ENCODE data around the gene PLEKHN1.

The PLEKHN1 gene

DNA sequence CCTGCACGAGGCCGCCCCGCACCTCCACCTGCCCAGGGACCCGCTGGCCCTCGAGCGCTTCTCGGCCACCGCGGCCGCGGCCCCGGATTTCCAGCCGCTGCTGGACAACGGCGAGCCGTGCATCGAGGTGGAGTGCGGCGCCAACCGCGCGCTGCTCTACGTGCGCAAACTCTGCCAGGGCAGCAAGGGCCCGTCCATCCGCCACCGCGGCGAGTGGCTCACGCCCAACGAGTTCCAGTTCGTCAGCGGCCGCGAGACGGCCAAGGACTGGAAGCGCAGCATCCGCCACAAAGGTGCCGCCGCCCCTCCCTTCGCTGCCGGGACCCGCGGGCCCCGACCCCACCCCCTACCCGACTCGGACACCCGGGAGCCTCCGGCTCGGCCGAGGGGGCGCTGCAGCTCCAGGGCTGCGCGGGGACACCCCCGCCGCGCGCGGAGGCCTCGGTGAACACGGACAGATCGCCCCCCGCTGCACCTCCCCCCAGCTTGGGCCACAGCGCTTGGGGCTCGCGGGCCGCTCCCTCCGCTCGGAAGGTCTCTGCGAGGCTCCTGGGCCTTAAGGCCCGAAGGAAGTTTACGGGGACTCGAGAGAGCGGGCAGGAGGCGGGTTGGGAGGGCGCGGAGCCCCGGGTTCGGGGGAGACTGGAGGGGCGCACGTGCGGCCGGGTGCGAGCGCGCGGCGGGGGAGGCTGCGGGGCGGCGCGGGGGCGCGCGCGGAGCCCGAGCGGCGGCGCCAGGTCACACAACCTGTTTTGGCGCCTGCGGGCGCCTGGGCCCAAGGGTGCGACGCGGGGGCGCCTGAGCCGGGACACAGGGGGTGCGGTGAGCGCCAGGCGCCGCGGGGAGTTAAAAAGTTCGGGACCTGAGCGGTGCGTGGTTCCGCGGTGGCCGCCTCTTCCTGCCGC lies 41.4 kb upstream of the PLEKHN1 start:
- peaks cover 0 to 76% (median 20%) of the 10 kb centered on the region in 5 experiments for H3K27me3 ChIP-seq (replicated peaks in 2 of 5; ENCODE audit: control insufficient read depth in 4 of 5, insufficient read depth in 5 of 5, low read length in 4 of 5)
- WGBS (ENCODE audit: insufficient coverage): under 1% methylated on average over 105 of the region's 120 CpGs
- H3K9me3 ChIP-seq (ENCODE audit: control extremely low read depth in 1 of 5, control insufficient read depth in 4 of 5, insufficient read depth in 2 of 5, low read depth in 1 of 5, low read length in 4 of 5): no peaks in the 10 kb centered on the region
- DNase-seq: peak in 1 of 3 donors; percentile 47
- POLR2A ChIA-PET: interaction anchor here (0.6 kb wide), 1 partner anchor 19 kb away, joined by 3 read pairs; no protein-coding TSS in a partner anchor
- peaks cover 0 to 59% (median 51%) of the 10 kb centered on the region in 4 experiments for H3K4me1 ChIP-seq (ENCODE audit: control extremely low read depth in 1 of 4, control insufficient read depth in 4 of 4, insufficient read depth in 4 of 4, low read length in 3 of 4)
- H3K36me3 ChIP-seq (ENCODE audit: control insufficient read depth in 4 of 4, insufficient read depth in 4 of 4, low read length in 3 of 4): no peaks in the 10 kb centered on the region
- H3K4me3 ChIP-seq (ENCODE audit: control insufficient read depth in 1 of 7, extremely low read depth in 1 of 7, insufficient read depth in 4 of 7, low read depth in 2 of 7, low read length in 6 of 7): peak overlapping the region in 6 of 7 experiments; percentile 23 to 71 (median 57)
- CTCF ChIA-PET: interaction anchor here (3.3 kb wide), 1 partner anchor 20 kb away, joined by 15 read pairs; no protein-coding TSS in a partner anchor
- H3K27ac ChIP-seq (ENCODE audit: insufficient read depth in 1 of 2, low read depth in 1 of 2, low read length in 2 of 2, poor library complexity in 1 of 2, severe bottlenecking in 2 of 2): no peak overlapping the region

DNA sequence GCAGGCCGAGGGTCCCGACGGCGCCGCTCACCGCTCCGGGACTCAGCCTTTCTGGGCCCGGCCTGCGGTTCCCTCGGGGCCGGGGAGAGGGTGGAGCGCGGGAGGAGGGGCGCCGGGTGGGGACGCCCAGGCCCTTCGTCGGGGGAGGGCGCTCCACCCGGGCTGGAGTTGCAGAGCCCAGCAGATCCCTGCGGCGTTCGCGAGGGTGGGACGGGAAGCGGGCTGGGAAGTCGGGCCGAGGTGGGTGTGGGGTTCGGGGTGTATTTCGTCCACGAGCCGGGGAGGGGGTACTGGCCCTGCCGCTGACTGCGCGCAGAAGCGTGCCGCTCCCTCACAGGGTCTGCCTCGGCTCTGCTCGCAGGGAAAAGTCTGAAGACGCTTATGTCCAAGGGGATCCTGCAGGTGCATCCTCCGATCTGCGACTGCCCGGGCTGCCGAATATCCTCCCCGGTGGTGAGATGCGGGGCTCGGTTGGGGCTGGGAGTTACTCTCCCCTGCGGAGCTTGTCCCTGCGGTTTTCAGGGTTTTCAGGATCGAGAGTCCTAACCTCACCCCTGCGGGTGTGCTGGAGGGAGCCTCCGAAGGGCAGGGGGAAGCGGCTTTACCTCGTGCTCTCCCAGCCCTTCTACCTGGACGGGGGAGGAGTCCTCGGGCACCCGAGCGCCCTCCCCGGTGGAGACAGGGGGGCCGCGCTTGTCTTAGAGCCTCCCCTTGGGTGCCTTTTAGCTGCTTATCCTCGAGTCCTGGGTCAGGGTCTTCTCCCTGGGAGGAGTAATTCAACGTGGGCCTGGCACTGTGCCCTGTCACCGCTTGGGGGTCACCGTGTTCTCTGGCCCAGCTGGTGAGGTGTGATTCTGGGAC lies 40.5 kb upstream of the PLEKHN1 start:
- Histone ChIP-seq H3K4me1 (ENCODE audit: control extremely low read depth in 1 of 4, control insufficient read depth in 4 of 4, insufficient read depth in 4 of 4, low read length in 3 of 4) (peaks cover 0 to 50% (median 43%) of the 10 kb centered on the region in 4 experiments), H3K4me3 (ENCODE audit: control insufficient read depth in 1 of 7, extremely low read depth in 1 of 7, insufficient read depth in 4 of 7, low read depth in 2 of 7, low read length in 6 of 7) (peak overlapping the region in 3 of 7 experiments; percentile 28 to 71 (median 53)), H3K9me3 (ENCODE audit: control extremely low read depth in 1 of 5, control insufficient read depth in 4 of 5, insufficient read depth in 2 of 5, low read depth in 1 of 5, low read length in 4 of 5) (no peaks in the 10 kb centered on the region), H3K36me3 (ENCODE audit: control insufficient read depth in 4 of 4, insufficient read depth in 4 of 4, low read length in 3 of 4) (no peaks in the 10 kb centered on the region), H3K27ac (ENCODE audit: insufficient read depth in 1 of 2, low read depth in 1 of 2, low read length in 2 of 2, poor library complexity in 1 of 2, severe bottlenecking in 2 of 2) (no peak overlapping the region), H3K27me3 (replicated peaks in 2 of 5; ENCODE audit: control insufficient read depth in 4 of 5, insufficient read depth in 5 of 5, low read length in 4 of 5) (peaks cover 0 to 73% (median 20%) of the 10 kb centered on the region in 5 experiments)
- WGBS (ENCODE audit: insufficient coverage): 7% methylated on average over 50 of the region's 65 CpGs
- POLR2A ChIA-PET: no interaction called here
- DNase-seq: peak in 1 of 3 donors; percentile 48
- CTCF ChIA-PET: interaction anchor here (1.0 to 1.6 kb wide), 3 partner anchors 11 to 28 kb away, joined by 3 to 8 read pairs (median 3); no protein-coding TSS in a partner anchor

DNA sequence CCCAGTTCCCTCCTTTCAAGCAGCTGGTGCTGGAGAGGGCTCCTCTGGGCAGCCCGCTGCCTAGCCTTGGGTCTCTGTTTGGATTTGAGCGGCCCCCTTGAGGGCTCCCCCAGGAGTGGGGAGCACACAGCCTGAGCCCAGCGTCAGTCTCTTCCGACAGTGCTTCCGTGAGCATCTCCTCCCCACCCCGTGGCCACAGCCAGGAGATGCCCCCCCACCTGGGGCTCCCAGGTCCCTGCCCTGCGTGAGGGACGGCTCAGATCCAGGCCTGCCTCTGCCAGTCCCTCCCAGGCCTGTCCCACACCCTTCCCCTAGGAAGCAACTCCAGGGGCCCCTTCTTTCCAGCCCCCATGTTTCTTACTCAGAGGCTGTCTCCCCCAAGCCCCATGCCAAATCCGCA lies 39.0 kb upstream of the PLEKHN1 start:
- Histone ChIP-seq H3K9me3 (ENCODE audit: control extremely low read depth in 1 of 5, control insufficient read depth in 4 of 5, insufficient read depth in 2 of 5, low read depth in 1 of 5, low read length in 4 of 5) (no peaks in the 10 kb centered on the region), H3K27ac (ENCODE audit: insufficient read depth in 1 of 2, low read depth in 1 of 2, low read length in 2 of 2, poor library complexity in 1 of 2, severe bottlenecking in 2 of 2) (no peak overlapping the region), H3K27me3 (replicated peaks in 2 of 5; ENCODE audit: control insufficient read depth in 4 of 5, insufficient read depth in 5 of 5, low read length in 4 of 5) (peaks cover 0 to 72% (median 20%) of the 10 kb centered on the region in 5 experiments), H3K36me3 (ENCODE audit: control insufficient read depth in 4 of 4, insufficient read depth in 4 of 4, low read length in 3 of 4) (no peaks in the 10 kb centered on the region), H3K4me3 (ENCODE audit: control insufficient read depth in 1 of 7, extremely low read depth in 1 of 7, insufficient read depth in 4 of 7, low read depth in 2 of 7, low read length in 6 of 7) (no peak overlapping the region), H3K4me1 (ENCODE audit: control extremely low read depth in 1 of 4, control insufficient read depth in 4 of 4, insufficient read depth in 4 of 4, low read length in 3 of 4) (peaks cover 0 to 38% (median 36%) of the 10 kb centered on the region in 4 experiments)
- POLR2A ChIA-PET: no interaction called here
- 78% methylated on average over 9 of the region's 9 CpGs for WGBS (ENCODE audit: insufficient coverage)
- no peak for DNase-seq
- CTCF ChIA-PET: interaction anchor here (1.6 kb wide), 1 partner anchor 11 kb away, joined by 8 read pairs; no protein-coding TSS in a partner anchor

DNA sequence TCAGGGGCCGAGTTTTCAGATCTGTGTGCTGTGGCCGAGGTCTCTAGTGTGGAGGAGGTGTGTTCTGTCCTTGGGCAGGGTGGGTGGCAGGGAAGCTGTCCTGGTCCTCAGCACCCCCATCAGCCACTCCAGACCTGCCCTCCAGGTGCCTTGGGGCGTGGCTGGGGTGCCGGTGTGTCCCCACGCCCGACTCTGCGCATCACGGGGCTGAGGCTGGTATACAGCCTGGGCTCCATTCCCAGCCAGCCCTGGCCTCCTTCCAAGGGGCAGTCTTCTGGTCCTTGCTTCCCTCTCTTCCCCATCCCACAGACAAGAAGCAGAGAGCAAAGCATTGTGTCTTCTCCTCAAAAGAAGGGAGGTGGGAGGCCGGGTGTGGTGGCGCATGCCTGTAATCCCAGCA lies 38.5 kb upstream of the PLEKHN1 start:
- H3K4me3 ChIP-seq (ENCODE audit: control insufficient read depth in 1 of 7, extremely low read depth in 1 of 7, insufficient read depth in 4 of 7, low read depth in 2 of 7, low read length in 6 of 7): no peak overlapping the region
- no peak overlapping the region for H3K27ac ChIP-seq (ENCODE audit: insufficient read depth in 1 of 2, low read depth in 1 of 2, low read length in 2 of 2, poor library complexity in 1 of 2, severe bottlenecking in 2 of 2)
- H3K36me3 ChIP-seq (ENCODE audit: control insufficient read depth in 4 of 4, insufficient read depth in 4 of 4, low read length in 3 of 4): no peaks in the 10 kb centered on the region
- no peak for DNase-seq
- H3K4me1 ChIP-seq (ENCODE audit: control extremely low read depth in 1 of 4, control insufficient read depth in 4 of 4, insufficient read depth in 4 of 4, low read length in 3 of 4): peaks cover 0 to 37% (median 32%) of the 10 kb centered on the region in 4 experiments
- no peaks in the 10 kb centered on the region for H3K9me3 ChIP-seq (ENCODE audit: control extremely low read depth in 1 of 5, control insufficient read depth in 4 of 5, insufficient read depth in 2 of 5, low read depth in 1 of 5, low read length in 4 of 5)
- ChIA-PET POLR2A (no interaction called here), CTCF (interaction anchor here (2.5 to 4.0 kb wide), 2 partner anchors 10 to 23 kb away, joined by 20 to 22 read pairs; no protein-coding TSS in a partner anchor)
- WGBS (ENCODE audit: insufficient coverage): 91% methylated on average over 7 of the region's 10 CpGs
- peaks cover 0 to 72% (median 17%) of the 10 kb centered on the region in 5 experiments for H3K27me3 ChIP-seq (replicated peaks in 2 of 5; ENCODE audit: control insufficient read depth in 4 of 5, insufficient read depth in 5 of 5, low read length in 4 of 5)

DNA sequence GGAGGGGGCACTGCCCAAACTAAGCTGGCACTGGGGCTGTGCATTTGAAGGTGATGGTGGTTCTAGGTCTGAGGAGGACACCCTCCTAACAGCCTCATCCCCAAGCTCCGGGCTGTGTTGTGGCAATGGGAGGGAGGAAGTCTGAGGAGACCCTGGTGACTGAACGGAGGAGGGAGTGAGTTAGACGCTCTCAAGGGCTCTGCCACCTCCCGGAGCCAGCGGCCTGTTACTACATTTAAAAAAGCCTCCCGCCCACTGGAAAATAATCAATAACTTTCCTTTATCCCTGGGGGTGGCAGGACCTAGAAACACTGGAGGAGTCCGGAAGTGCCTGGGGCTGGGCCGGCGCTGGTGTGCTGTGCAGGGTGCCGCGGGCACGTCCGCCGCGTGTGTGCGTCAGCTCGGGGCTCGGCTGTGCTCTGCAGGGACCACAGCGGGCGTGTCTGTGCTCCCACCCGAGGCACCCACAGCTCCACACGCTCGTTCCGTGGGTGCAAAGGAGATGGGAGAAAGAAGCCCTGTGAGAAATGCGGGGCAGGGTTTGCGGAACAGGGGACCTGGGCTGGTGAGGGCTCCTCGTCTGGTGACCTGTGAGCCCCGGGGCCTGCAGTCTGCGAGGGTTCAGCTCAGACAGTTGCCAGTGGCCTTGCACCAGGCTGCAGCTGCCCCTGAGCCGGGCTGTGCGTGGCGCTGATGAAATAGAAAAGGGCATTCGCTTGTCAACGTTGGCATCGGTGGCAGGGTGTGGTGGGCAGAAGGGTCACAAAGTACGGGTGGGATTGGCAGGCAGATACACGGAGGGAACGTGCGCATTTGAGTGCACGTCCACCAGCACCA lies 37.2 kb upstream of the PLEKHN1 start:
- no peak overlapping the region for H3K27ac ChIP-seq (ENCODE audit: insufficient read depth in 1 of 2, low read depth in 1 of 2, low read length in 2 of 2, poor library complexity in 1 of 2, severe bottlenecking in 2 of 2)
- POLR2A ChIA-PET: no interaction called here
- CTCF ChIA-PET: interaction anchor here (1.9 to 4.0 kb wide), 3 partner anchors 9 to 24 kb away, joined by 13 to 22 read pairs (median 20); no protein-coding TSS in a partner anchor

More for the DNA sequence above, 37.2 kb upstream of the PLEKHN1 start:
- H3K4me3 ChIP-seq (ENCODE audit: control insufficient read depth in 1 of 7, extremely low read depth in 1 of 7, insufficient read depth in 4 of 7, low read depth in 2 of 7, low read length in 6 of 7): no peak overlapping the region
- peaks cover 0 to 26% (median 21%) of the 10 kb centered on the region in 4 experiments for H3K4me1 ChIP-seq (ENCODE audit: control extremely low read depth in 1 of 4, control insufficient read depth in 4 of 4, insufficient read depth in 4 of 4, low read length in 3 of 4)
- peak in 1 of 3 donors; percentile 47 for DNase-seq
- no peaks in the 10 kb centered on the region for H3K36me3 ChIP-seq (ENCODE audit: control insufficient read depth in 4 of 4, insufficient read depth in 4 of 4, low read length in 3 of 4)
- H3K9me3 ChIP-seq (ENCODE audit: control extremely low read depth in 1 of 5, control insufficient read depth in 4 of 5, insufficient read depth in 2 of 5, low read depth in 1 of 5, low read length in 4 of 5): no peaks in the 10 kb centered on the region
- H3K27me3 ChIP-seq (replicated peaks in 2 of 5; ENCODE audit: control insufficient read depth in 4 of 5, insufficient read depth in 5 of 5, low read length in 4 of 5): peaks cover 0 to 73% (median 10%) of the 10 kb centered on the region in 5 experiments
- 86% methylated on average over 31 of the region's 40 CpGs for WGBS (ENCODE audit: insufficient coverage)

All from common myeloid progenitor, CD34-positive (primary cell).